Neural cell (in vitro differentiated cells): ENCODE measurements around the gene LCN9. TPM values are rescaled to one million over a fixed set of nuclear protein-coding genes. Genes with fewer than 3 reads are reported as not detected.

Source experiments
- H2AFZ ChIP-seq: fragments of 200-600, 300-800 bp; sonication (generic), shearing (Covaris generic); 2 replicates; pipeline ENCODE4 v1.6.0; 2014; ENCODE audit warnings: low read depth, mild to moderate bottlenecking, antibody characterized with exemption, low read length, moderate library complexity
- H3F3A ChIP-seq: fragments of 200-600 bp; shearing (Covaris generic); 2 replicates; pipeline ENCODE4 v1.6.1; 2016; ENCODE audit warnings: mild to moderate bottlenecking, moderate library complexity, mixed read lengths, antibody characterized with exemption, low read length; ENCODE audit not compliant: insufficient read depth, poor library complexity, severe bottlenecking
- H3K27ac ChIP-seq: fragments of 200-600, 300-800 bp; sonication (generic), shearing (Covaris generic); 2 replicates; pipeline ENCODE4 v1.5.1; 2014; ENCODE audit warnings: mild to moderate bottlenecking, low read length, moderate library complexity
- H3K27me3 ChIP-seq: fragments of 300-800, 200-600 bp; sonication (generic), shearing (Covaris generic); 2 replicates; pipeline ENCODE4 v1.6.0; 2014; ENCODE audit warnings: mild to moderate bottlenecking, low read depth, low read length, moderate library complexity; ENCODE audit not compliant: insufficient read depth
- H3K36me3 ChIP-seq: fragments of 300-800, 200-600 bp; sonication (generic), shearing (Covaris generic); 2 replicates; pipeline ENCODE4 v1.5.1; 2014; ENCODE audit warnings: mild to moderate bottlenecking, antibody characterized with exemption, low read length, moderate library complexity; ENCODE audit not compliant: insufficient read depth
- H3K4me2 ChIP-seq: fragments of 300-800, 200-600 bp; sonication (generic), shearing (Covaris generic); 2 replicates; pipeline ENCODE4 v1.6.0; 2014; ENCODE audit warnings: mild to moderate bottlenecking, low read length
- H3K4me3 ChIP-seq: fragments of 300-800, 200-600 bp; sonication (generic), shearing (Covaris generic); 2 replicates; pipeline ENCODE4 v1.5.1; 2014; ENCODE audit warnings: mild to moderate bottlenecking, low read length, moderate library complexity
- H3K79me2 ChIP-seq: fragments of 200-600 bp; shearing (Covaris generic); replicated peaks from 2 replicates; pipeline ENCODE4 v1.6.0; 2014; ENCODE audit warnings: mild to moderate bottlenecking, low read length, moderate library complexity; ENCODE audit not compliant: insufficient read depth
- H3K9ac ChIP-seq: fragments of 300-800, 200-600 bp; sonication (generic), shearing (Covaris generic); 2 replicates; pipeline ENCODE4 v1.6.1; 2016; ENCODE audit warnings: mild to moderate bottlenecking, low read length, mixed read lengths
- H3K9me2 ChIP-seq: fragments of 200-600 bp; shearing (Covaris generic); 2 replicates; pipeline ENCODE4 v1.6.1; 2016; ENCODE audit warnings: mild to moderate bottlenecking, low read length, mixed read lengths; ENCODE audit not compliant: insufficient read depth
- H3K9me3 ChIP-seq: fragments of 200-600, 300-800 bp; sonication (generic), shearing (Covaris generic); 2 replicates; pipeline ENCODE4 v1.6.1; 2016; ENCODE audit warnings: mild to moderate bottlenecking, mixed run types, low read length, moderate library complexity, mixed read lengths
- H4K20me1 ChIP-seq: fragments of 200-600 bp; shearing (Covaris generic); 2 replicates; pipeline ENCODE4 v1.6.1; 2016; ENCODE audit warnings: mild to moderate bottlenecking, mixed run types; ENCODE audit not compliant: insufficient read depth
- CTCF ChIP-seq: fragments of 450-650 bp; IDR thresholded peaks from 2 replicates; pipeline ENCODE4 v1.5.1; 2014; ENCODE audit warnings: antibody characterized with exemption, mild to moderate bottlenecking, moderate library complexity; ENCODE audit not compliant: poor library complexity, severe bottlenecking
- EP300 ChIP-seq: fragments of 450-650 bp; conservative IDR thresholded peaks from 2 replicates; pipeline ENCODE4 v1.6.1; 2014; ENCODE audit warnings: antibody characterized with exemption, mild to moderate bottlenecking, moderate library complexity; ENCODE audit not compliant: poor library complexity, severe bottlenecking
- EZH2 ChIP-seq: fragments of 200-600, 300-800 bp; shearing (Covaris generic), sonication (generic); IDR thresholded peaks from 2 replicates; pipeline ENCODE4 v1.6.1; 2014; ENCODE audit warnings: antibody characterized with exemption, low read length, borderline replicate concordance, mild to moderate bottlenecking; ENCODE audit not compliant: insufficient read depth, poor library complexity, severe bottlenecking
- MXI1 ChIP-seq: fragments of 450-650 bp; conservative IDR thresholded peaks from 2 replicates; pipeline ENCODE4 v1.6.1; 2014; ENCODE audit warnings: antibody characterized with exemption, mild to moderate bottlenecking; ENCODE audit not compliant: poor library complexity, severe bottlenecking
- POLR2AphosphoS5 ChIP-seq: IDR thresholded peaks from 2 replicates; pipeline ENCODE4 v1.6.1; 2012
- RAD21 ChIP-seq: fragments of 450-650 bp; conservative IDR thresholded peaks from 2 replicates; pipeline ENCODE4 v1.6.1; 2014; ENCODE audit warnings: antibody characterized with exemption, mild to moderate bottlenecking, moderate library complexity
- REST ChIP-seq: IDR thresholded peaks from 2 replicates; pipeline ENCODE4 v1.6.1; 2012; ENCODE audit warnings: borderline replicate concordance
- SMC3 ChIP-seq: fragments of 450-650 bp; conservative IDR thresholded peaks from 2 replicates; pipeline ENCODE4 v1.6.1; 2014; ENCODE audit warnings: antibody characterized with exemption, mild to moderate bottlenecking, moderate library complexity; ENCODE audit not compliant: poor library complexity
- TAF1 ChIP-seq: IDR thresholded peaks from 2 replicates; pipeline ENCODE4 v1.6.1; 2012; ENCODE audit warnings: low read depth
- polyA minus RNA-seq: library from RNA; depleted of rRNA, polyadenylated mRNA; stranded (reverse); fragments of >200 nt; gene quantifications from 2 replicates; pipeline ENCODE4 v1.2.3, GENCODE V29; 2014
- polyA plus RNA-seq: library from polyadenylated mRNA; depleted of rRNA; stranded (reverse); fragments of >200 nt; gene quantifications from 2 replicates; pipeline ENCODE4 v1.2.3, GENCODE V29; 2014

The LCN9 gene, protein sequence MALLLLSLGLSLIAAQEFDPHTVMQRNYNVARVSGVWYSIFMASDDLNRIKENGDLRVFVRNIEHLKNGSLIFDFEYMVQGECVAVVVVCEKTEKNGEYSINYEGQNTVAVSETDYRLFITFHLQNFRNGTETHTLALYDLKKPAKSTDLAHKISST
- polyA plus RNA-seq (2.5 and 6.5 TPM in 2 replicates), polyA minus RNA-seq (1.3 and 1.9 TPM in 2 replicates)

DNA sequence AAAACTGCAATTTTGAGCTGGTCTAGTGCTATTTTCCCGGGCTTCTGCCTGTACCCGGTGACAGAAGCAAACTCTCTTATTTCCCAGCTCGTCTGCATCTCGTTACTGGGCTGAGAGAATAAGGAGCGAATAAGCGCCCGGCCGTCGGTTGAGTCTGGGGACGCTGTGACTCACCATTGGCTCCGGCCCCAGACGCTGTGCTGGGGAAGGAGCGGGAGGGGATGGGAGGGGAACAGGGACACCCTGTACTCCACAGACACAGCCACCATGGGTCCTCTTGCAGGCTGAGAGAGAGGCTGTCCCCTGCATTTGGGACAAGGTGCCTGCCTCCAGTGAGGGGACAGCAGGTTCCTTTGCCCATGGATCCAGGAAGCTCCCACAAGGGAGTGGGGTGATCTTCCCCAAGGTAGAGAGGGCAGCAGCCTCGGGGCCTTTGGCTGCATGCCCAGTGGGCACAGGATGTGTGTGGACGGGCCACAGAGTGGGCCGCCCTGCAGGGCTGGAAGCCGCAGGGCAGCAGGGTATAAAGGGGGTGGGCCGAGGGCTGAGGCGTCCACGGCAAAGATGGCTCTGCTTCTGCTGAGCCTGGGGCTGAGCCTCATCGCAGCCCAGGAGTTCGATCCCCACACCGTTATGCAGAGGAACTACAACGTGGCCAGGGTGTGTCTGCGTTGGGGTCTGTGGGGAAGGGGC, at the start of gene LCN9:
Gene LCN9, plus strand, starts transcription at position 552 of the 693 bp plus-strand sequence. Its CDS starts 13 bp downstream, at position 565.
- Histone ChIP-seq H3K9me3 (no peaks in the 10 kb centered on the region), H3K27me3 (no peaks in the 10 kb centered on the region), H3F3A (no peaks in the 10 kb centered on the region), H4K20me1 (no peaks in the 10 kb centered on the region), H3K27ac (no peak within 1 kb of the TSS), H3K4me2 (no peak within 1 kb of the TSS), H3K9me2 (no peaks in the 10 kb centered on the region), H3K4me3 (no peak within 1 kb of the TSS), H2AFZ (no peak within 1 kb of the TSS), H3K9ac (no peak within 1 kb of the TSS), H3K79me2 (no peaks in the 10 kb centered on the region), H3K36me3 (no peaks in the 10 kb centered on the region)
- no peak for TF ChIP-seq TAF1
- no peak for TF ChIP-seq MXI1
- TF ChIP-seq POLR2AphosphoS5, result no peak
- TF ChIP-seq EP300, result no peak
- TF ChIP-seq REST, result no peak
- no peak for TF ChIP-seq CTCF
- no peak for TF ChIP-seq EZH2
- TF ChIP-seq RAD21, result no peak
- TF ChIP-seq SMC3, result no peak

DNA sequence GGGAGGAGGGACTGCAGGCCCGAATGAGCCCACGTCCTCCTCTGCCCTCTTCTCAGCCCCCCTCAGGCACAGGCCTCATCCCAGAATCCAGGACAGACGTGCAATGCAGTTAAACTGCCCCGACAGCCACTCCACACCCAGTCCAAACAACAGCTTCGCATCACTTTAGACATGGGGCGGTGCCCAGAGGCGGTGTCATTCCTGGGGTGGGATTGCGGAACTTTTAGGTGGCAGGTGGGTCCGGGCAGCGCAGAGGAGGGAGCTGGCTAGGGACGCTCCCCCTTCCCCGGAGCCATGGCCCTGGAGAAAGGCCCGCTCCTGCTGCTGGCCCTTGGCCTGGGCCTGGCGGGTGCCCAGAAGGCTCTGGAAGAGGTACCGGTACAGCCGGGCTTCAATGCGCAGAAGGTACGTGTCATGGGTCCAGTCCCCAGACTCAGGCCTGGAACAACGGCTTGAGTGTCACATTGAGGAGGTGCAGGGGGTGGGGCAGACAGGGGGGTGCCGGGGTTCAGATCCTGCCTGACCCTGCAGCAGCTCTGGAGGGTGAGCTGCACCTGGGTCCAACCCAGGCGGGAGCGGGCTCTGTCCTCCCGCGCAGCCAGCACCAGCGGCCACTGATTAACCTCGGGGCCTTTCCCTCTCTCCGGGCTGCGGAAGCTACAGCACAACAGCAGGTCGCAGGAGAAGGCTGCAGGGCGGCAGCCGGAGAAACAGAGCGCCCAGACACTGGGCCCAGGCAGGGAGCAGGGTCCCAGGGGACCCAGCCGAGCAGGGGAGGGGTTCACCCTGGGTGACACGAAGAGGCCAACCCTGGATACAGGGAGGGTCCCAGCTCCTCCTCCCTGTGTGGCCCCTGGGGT, 48.9 kb upstream of the LCN9 start:
- Histone ChIP-seq H3K9ac (no peak overlapping the region), H3K27me3 (no peaks in the 10 kb centered on the region), H3K4me2 (no peak overlapping the region), H3K4me3 (no peak overlapping the region), H2AFZ (no peak overlapping the region), H3K79me2 (no peaks in the 10 kb centered on the region), H3K27ac (no peak overlapping the region), H3K9me2 (no peaks in the 10 kb centered on the region), H3F3A (no peaks in the 10 kb centered on the region), H3K9me3 (no peaks in the 10 kb centered on the region), H4K20me1 (no peaks in the 10 kb centered on the region), H3K36me3 (no peaks in the 10 kb centered on the region)
- no peak for TF ChIP-seq CTCF
- no peak for TF ChIP-seq SMC3
- no peak for TF ChIP-seq EP300
- TF ChIP-seq TAF1, result no peak
- TF ChIP-seq POLR2AphosphoS5, result no peak
- TF ChIP-seq MXI1, result no peak
- no peak for TF ChIP-seq RAD21
- no peak for TF ChIP-seq REST
- no peak for TF ChIP-seq EZH2
